Glomerular visceral epithelial cell (primary cell): ENCODE results near the gene NME9.
"Not testable (repeated sequence)": the region's sequence is repeated elsewhere in the genome, so short reads cannot be mapped to it uniquely, and the experiment has no call there.

Experiments used
- DNase-seq: peaks from one replicate; pipeline ENCODE4 v3.0.0-alpha.2; 2016; ENCODE audit errors: extremely low spot score

Gene NME9

GRCh38 chr3:138329127-138329983 lies at the start of gene NME9:
NME9 (minus strand) TSS chr3:138329851; CDS start chr3:138329335, 516 bp downstream.
- peak; percentile 88 for DNase-seq

GRCh38 chr3:138378990-138379389 lies 49.3 kb upstream of the NME9 start:
- DNase-seq = no peak

- DNase-seq = no peak
Measured at GRCh38 chr3:138378331-138378730, 48.7 kb upstream of the NME9 start.

- DNase-seq = no peak
Measured at GRCh38 chr3:138377804-138378203, 48.2 kb upstream of the NME9 start.

- not testable (repeated sequence) for DNase-seq
Measured at GRCh38 chr3:138377212-138377611, 47.6 kb upstream of the NME9 start.

GRCh38 chr3:138376663-138377062 lies 47.0 kb upstream of the NME9 start:
- no peak for DNase-seq

GRCh38 chr3:138375447-138375846 lies 45.8 kb upstream of the NME9 start:
- DNase-seq = no peak

GRCh38 chr3:138374573-138375134 lies 45.0 kb upstream of the NME9 start:
- no peak for DNase-seq

- DNase-seq = no peak
Measured at GRCh38 chr3:138373736-138374094, 44.1 kb upstream of the NME9 start.

- DNase-seq = no peak
Measured at GRCh38 chr3:138373087-138373735, 43.6 kb upstream of the NME9 start.

- DNase-seq = no peak
Measured at GRCh38 chr3:138371070-138371965, 41.7 kb upstream of the NME9 start.

GRCh38 chr3:138370321-138370720 lies 40.7 kb upstream of the NME9 start:
- no peak for DNase-seq

- no peak for DNase-seq
Measured at GRCh38 chr3:138369151-138369900, 39.7 kb upstream of the NME9 start.

- DNase-seq = no peak
Measured at GRCh38 chr3:138367911-138368310, 38.3 kb upstream of the NME9 start.

GRCh38 chr3:138367326-138367850 lies 37.7 kb upstream of the NME9 start:
- no peak for DNase-seq

GRCh38 chr3:138366006-138366759 lies 36.5 kb upstream of the NME9 start:
- DNase-seq = no peak

- no peak for DNase-seq
Measured at GRCh38 chr3:138365253-138365555, 35.6 kb upstream of the NME9 start.

- DNase-seq = no peak
Measured at GRCh38 chr3:138364356-138365252, 35.0 kb upstream of the NME9 start.

- DNase-seq = no peak
Measured at GRCh38 chr3:138363322-138363721, 33.7 kb upstream of the NME9 start.
